ENCODE data around the gene COL16A1. TPM values are rescaled to one million over a fixed set of nuclear protein-coding genes. Genes with fewer than 3 reads are reported as not detected.

The COL16A1 gene
- total and polyA plus RNA-seq, 2 of the 13 experiments (the other 11 are each of a cell fraction or from before 2014, with no cell fraction given): 4.3 to 12.2 TPM

- CTCF ChIA-PET (ENCODE audit: low intra/inter-chr PET ratio, low total read pairs): no interaction called here
- no TSS peak for BruUV-seq (replicated peaks)
These were observed 50.8 kb downstream of the COL16A1 start for GRCh38 chr1:31652891-31653499.

More at GRCh38 chr1:31652891-31653499, 50.8 kb downstream of the COL16A1 start:
- Histone ChIP-seq H3K79me2 (ENCODE audit: insufficient read depth, low read length) (no peaks in the 10 kb centered on the region), H3K27ac (ENCODE audit: extremely low read length, insufficient read depth, low read length) (no peak overlapping the region), H3K9me3 (ENCODE audit: low read length) (no peaks in the 10 kb centered on the region), H3K36me3 (replicated peaks in 1 of 2; ENCODE audit: control insufficient read depth in 1 of 2, insufficient read depth in 2 of 2, low read length in 2 of 2) (no peaks in the 10 kb centered on the region), H3K4me2 (ENCODE audit: low read depth, low read length) (no peak overlapping the region), H2AFZ (ENCODE audit: low read length) (no peak overlapping the region), H3K27me3 (ENCODE audit: control insufficient read depth in 1 of 2, insufficient read depth in 2 of 2, low read length in 2 of 2) (no peaks in the 10 kb centered on the region), H4K20me1 (ENCODE audit: insufficient read depth, low read length) (no peaks in the 10 kb centered on the region), H3K4me3 (replicated peaks in 1 of 3; ENCODE audit: insufficient read depth in 1 of 3, low read depth in 2 of 3, low read length in 3 of 3) (no peak overlapping the region), H3K4me1 (ENCODE audit: insufficient read depth, low read length) (peaks cover 26% of the 10 kb centered on the region), H3K9ac (ENCODE audit: insufficient read depth, low read depth, low read length) (no peak overlapping the region)
- POLR2A ChIA-PET: no interaction called here
- ATAC-seq (no peak), DNase-seq (ENCODE audit: low spot score) (no peak), FAIRE-seq (no peak)
- in situ Hi-C loops (cut with HindIII; ENCODE audit: extremely low pct_ligation_motif_present, low pct_unique_long_range_greater_than_20kb): no loop called here
- WGBS (ENCODE audit: low lambda C conversion rate): 85% methylated on average over 4 of the region's 4 CpGs
- intact Hi-C loops (cut with micrococcal nuclease; ENCODE audit: unreplicated experiment): no loop called here
- TF ChIP-seq ARID3A (IDR thresholded peaks at IDR 0.05; ENCODE audit: low read depth, low read length) (no peak), ZFP62 (CRISPR knock-in tag; IDR thresholded peaks at IDR 0.05) (no peak), IRF9 (CRISPR knock-in tag; IDR thresholded peaks at IDR 0.05; ENCODE audit: borderline replicate concordance) (no peak), ZFP90 (CRISPR knock-in tag; IDR thresholded peaks at IDR 0.05; ENCODE audit: borderline replicate concordance) (no peak), NR1H2 (CRISPR knock-in tag; IDR thresholded peaks at IDR 0.05; ENCODE audit: borderline replicate concordance, low read depth) (no peak), EED (CRISPR knock-in tag; IDR thresholded peaks at IDR 0.05) (no peak), ZNF616 (CRISPR knock-in tag; IDR thresholded peaks at IDR 0.05; ENCODE audit: low read depth) (no peak), ZNF225 (CRISPR knock-in tag; IDR thresholded peaks at IDR 0.05) (no peak), SNRNP70 (IDR thresholded peaks at IDR 0.05; ENCODE audit: low read depth, low read length) (no peak), HDAC1 (CRISPR knock-in tag; IDR thresholded peaks at IDR 0.05) (no peak), RORA (CRISPR knock-in tag; IDR thresholded peaks at IDR 0.05) (no peak), ZNF335 (CRISPR knock-in tag; IDR thresholded peaks at IDR 0.05) (no peak), ZNF672 (CRISPR knock-in tag; IDR thresholded peaks at IDR 0.05) (no peak)
